Effector CD8-positive, alpha-beta T cell (primary cell): Measurements from ENCODE around the gene BABAM2.
"Not testable (repeated sequence)": the region's sequence is repeated elsewhere in the genome, so short reads cannot be mapped to it uniquely, and the experiment has no call there.

Experiments
- DNase-seq: peaks from one replicate; lab custom pipeline; 2025; lab: John Stamatoyannopoulos, UW

Gene BABAM2

DNA sequence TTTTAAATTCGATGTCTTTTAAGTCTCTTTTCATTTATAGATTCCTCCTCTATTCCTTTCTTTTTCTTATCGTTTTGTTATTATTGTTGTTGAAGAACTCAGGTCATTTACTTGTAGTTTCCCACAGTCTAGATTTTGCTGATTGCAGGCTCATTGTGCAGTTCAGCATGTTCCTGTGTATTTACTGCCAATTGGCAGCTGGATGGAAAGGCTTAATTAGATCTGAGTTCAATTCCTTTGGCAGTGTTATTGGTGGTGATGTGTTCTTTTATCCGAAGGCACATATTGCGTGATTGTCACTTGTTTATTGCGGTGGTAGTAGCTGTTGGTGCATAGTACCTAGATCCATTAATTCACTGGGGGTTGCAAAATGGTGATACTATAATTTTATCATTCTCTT, 180.7 kb downstream of the BABAM2 start:
- DNase-seq: no peak

DNA sequence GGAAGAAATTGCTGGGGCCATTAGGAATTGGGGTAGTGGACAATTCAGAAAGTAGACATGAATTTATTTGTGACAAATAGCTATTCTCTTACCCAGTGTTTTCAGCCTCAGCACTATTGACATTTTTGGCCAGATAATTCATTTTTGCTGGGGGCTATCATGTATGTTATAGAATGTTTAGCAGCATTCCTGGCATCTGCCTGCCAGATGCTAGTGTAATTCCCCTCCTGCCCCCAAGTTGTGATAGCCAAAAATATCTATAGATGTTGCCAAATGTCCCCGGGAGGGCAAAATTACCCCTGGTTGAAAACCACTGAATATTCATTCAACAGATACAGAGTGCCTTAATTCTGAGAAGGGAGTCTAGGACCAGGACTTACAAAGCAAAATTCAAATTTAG, 183.6 kb downstream of the BABAM2 start:
- no peak for DNase-seq

DNA sequence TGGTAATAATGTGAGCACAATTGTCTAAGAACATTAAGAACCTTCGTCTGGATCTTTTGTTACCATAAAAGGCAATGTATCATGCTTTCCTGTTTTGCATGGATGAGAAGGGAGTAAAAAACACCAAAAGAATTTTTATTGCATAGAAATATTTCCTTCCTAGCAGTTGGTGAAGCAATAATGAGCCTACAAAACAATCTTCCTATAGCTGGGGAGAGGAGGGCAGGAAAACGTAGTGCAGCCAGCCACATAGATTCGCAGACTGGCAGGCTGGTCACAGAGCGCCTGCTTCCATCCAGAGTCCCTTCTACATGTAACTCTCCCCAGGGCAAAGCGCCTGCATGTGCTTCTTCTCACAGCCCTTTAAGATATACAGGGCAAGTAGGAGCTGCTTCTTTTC, 190.4 kb downstream of the BABAM2 start:
- no peak for DNase-seq

GRCh38 chr2:28082131-28082530, 191.6 kb downstream of the BABAM2 start:
- DNase-seq: no peak

- DNase-seq: no peak
These were observed 192.9 kb downstream of the BABAM2 start for GRCh38 chr2:28083476-28083875.

- DNase-seq: no peak
These were observed 194.0 kb downstream of the BABAM2 start for GRCh38 chr2:28084564-28084963.

DNA sequence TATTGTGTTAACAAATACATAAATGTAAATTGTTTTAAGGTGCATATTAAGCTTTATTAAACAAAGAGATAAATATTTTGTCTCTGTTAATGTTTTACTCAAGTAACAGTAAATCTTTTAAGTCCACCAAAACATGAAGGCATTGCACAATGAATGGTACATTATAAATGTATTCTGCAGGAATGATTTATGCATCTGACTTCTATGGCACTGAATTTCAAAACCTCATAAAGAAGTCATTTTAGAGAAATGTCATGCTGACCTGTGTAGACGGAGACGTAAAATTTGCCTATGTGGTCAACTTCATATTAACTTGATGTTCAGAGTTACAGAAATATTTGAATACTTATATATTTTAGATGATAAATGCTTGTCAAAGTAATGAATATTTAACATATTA, 194.7 kb downstream of the BABAM2 start:
- DNase-seq: no peak

DNA sequence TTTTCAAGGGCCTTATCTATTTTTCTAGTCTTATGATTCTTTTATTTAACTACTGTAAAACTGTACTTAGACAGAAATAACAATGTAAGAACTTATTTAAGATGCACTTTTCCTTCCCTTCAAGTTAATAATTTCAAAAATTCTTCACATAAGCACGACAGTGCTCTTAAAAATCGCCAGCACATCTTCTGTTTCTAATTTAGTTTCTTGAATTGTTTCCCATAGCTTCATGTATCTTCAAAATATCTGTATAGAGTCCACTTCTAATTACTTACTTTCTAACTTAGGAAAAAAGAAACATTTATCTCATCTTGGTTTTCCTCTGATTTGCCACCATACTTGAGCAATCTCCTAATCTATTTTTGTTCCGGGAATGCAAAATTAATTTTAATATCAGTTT, 196.1 kb downstream of the BABAM2 start:
- no peak for DNase-seq

DNA sequence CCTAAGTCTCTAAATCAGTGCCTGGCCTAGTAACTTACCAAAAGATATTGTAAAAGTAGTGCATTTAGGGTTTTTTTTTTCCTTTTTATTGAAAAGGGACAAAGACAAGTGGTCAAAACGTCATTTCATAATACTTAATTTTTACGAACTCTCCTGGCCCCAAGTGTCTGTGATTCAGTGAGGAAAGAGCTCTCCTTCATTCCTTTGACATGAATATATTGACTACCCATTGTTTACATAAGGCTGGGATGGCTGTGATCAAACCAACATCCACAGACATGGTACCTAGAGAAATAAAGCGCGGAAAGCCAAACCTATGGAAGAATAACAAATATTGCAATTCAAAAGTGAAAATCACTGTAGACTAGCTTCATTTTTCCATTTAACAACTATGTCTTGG, 198.4 kb downstream of the BABAM2 start:
- no peak for DNase-seq

GRCh38 chr2:28089486-28089885, 199.0 kb downstream of the BABAM2 start:
- DNase-seq: no peak

GRCh38 chr2:28093308-28093707, 202.8 kb downstream of the BABAM2 start:
- no peak for DNase-seq

GRCh38 chr2:28093768-28094167, 203.2 kb downstream of the BABAM2 start:
- DNase-seq: no peak

- no peak for DNase-seq
These were observed 204.2 kb downstream of the BABAM2 start for GRCh38 chr2:28094739-28095138.

DNA sequence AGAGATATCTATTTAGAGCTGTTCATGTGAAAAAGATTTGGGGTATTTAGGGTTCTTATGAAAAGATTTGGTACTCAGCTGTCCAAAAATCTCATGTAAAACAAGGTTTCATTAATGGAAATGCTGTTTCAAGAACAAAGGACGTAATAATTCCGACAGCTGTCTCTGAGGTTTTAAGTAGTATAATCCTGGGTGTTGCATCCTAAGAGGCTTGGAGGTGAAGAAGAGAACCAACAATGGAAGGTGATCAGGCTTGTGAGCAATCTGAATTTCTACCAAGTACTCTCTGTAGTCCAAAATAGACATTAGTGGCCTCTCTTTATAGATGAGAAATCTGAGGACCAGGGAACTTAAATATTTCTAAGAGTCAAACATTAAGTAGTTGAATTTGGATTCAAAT, 205.1 kb downstream of the BABAM2 start:
- no peak for DNase-seq

GRCh38 chr2:28096421-28096820, 205.9 kb downstream of the BABAM2 start:
- DNase-seq: no peak

DNA sequence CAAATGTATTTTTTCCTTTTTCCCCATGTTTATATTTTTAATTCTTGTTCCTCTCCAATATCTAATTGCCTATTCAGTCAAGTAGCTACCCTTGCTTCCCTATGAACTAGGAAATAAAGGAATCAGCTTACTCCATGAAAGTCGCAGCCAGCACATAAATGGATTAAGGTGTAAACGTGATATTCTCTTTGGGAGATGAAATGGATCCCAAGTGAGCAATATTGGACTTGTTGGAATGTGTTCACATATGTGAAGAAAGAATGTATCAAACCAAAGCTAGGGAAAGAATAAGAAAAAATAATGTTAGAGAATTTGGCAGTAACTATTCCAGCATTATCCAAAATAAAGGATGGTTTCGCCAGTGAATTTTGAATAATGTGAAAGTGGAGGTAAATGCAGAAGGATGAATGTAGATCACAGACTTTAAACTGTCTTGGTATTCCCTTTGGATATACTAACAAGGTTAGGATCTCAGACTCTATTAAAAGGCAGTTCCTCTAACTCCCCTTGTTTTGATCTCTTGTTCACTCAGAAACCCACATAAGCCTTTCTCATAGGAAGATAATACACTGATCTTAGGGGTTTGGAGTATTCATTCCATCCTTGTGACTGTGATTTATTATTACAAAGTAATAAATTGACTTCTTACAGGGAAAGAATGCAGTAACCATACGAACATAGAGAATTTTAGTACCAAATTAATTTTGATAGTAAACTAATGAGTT, 208.1 kb downstream of the BABAM2 start:
- DNase-seq: no peak

GRCh38 chr2:28101123-28101522, 210.6 kb downstream of the BABAM2 start:
- no peak for DNase-seq

DNA sequence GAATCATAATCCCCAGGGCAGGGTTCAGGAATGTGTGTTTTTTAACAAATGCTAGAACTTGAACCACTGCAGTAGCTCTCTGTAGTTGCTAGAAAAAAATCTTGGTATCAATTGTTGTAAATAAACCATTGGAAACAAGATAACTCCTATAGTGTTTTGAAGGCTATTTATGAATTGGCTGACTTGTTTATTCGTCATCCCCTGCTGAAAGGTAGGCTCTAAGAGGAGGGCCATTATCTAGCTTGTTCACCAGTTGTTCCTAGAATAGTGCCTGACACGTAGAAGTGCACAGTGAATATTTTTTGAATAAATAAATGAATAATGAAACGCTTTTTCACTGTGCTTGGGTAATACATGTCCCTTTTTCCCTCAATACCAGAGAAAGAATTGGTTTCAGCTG, 211.4 kb downstream of the BABAM2 start:
- no peak for DNase-seq

DNA sequence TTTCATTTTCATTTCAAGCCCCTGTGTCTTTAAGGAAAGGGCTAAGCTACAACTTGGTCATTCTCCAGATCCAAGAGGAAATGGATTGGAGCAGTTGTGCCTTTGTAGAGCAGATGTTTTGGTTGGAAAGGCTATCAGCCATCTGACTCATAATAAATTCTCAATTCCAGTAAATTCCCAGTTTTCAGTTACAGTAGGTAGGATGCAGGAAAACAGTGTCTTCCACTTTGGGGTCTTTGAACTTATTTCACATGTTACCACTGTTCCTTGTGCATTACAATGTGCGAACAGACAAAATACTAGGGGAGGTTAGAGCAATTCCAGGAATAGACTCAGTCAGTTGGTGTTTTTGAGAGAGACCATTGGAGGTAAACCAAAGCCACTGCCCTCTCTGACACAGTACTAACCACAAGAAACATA, 211.9 kb downstream of the BABAM2 start:
- no peak for DNase-seq

GRCh38 chr2:28103611-28104010, 213.1 kb downstream of the BABAM2 start:
- no peak for DNase-seq

GRCh38 chr2:28108143-28108542, 217.6 kb downstream of the BABAM2 start:
- DNase-seq: no peak

- not testable (repeated sequence) for DNase-seq
These were observed 223.2 kb downstream of the BABAM2 start for GRCh38 chr2:28113771-28114170.

- no peak for DNase-seq
These were observed 226.6 kb downstream of the BABAM2 start for GRCh38 chr2:28117104-28117596.

DNA sequence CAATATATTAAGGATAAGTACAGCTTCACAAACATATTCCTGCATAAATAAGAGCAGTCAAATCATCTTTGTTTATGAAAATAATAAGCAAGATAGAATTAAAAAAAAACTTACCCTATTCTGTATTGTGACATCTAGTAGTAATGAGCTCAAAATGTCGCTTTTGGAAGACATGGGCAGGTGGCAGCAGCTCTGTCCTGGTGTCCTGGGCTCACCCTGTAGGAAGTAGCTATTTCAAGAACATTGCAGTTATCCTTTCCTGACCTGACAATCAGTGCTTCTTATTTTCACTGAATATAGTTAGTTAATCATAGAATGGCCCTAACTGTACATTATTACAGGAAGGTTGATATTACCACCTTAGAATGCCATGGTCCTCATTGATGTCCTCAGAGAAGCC, 229.1 kb downstream of the BABAM2 start:
- no peak for DNase-seq
